Mammary epithelial cell (primary cell): Measurements from ENCODE around the gene RBMX.
"Not testable (repeated sequence)": the region's sequence is repeated elsewhere in the genome, so short reads cannot be mapped to it uniquely, and the experiment has no call there.

Experiments used
- CTCF ChIP-seq, 2 donors: IDR thresholded peaks in 1 of 2; conservative IDR thresholded peaks in 1 of 2; 2 replicates each; pipeline ENCODE4 v1.5.1; 2011 to 2012; ENCODE audit warnings: inconsistent platforms in 2 of 2, low read length in 2 of 2, mild to moderate bottlenecking in 2 of 2, control low read depth in 1 of 2, low read depth in 1 of 2; ENCODE audit not compliant: insufficient read depth in 1 of 2; ENCODE audit errors: extremely low read depth in 1 of 2
- EZH2 ChIP-seq: IDR thresholded peaks from 2 replicates; pipeline ENCODE4 v1.6.1; 2012; ENCODE audit warnings: low read length, inconsistent platforms, borderline replicate concordance

DNA sequence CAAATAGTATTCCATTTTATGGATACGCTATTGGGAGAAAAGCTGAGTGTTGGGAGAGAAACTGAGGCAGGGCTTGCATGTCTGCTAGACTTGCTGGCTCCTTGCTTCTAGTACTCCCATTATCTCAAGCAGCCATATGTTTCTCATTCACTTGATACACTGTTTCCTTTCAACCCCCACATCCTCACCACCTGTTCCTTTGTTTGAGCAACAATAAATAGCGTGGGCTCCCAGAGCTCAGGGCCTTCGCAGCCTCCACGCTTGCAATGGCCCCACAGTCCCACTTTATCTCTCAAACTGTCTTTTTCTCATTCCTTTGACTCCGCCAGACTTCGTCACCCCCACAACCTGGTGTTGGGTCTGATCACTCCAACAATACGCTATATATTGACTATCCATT is 18.2 kb upstream of the RBMX start:
- not testable (repeated sequence) for TF ChIP-seq CTCF (conservative IDR thresholded peaks at IDR 0.05 in 1 of 2, IDR thresholded peaks at IDR 0.05 in 1 of 2; ENCODE audit: extremely low read depth in 1 of 2, insufficient read depth in 1 of 2, low read depth in 1 of 2, low read length in 2 of 2); EZH2
